ENCODE data around the gene DMXL1.

DNA sequence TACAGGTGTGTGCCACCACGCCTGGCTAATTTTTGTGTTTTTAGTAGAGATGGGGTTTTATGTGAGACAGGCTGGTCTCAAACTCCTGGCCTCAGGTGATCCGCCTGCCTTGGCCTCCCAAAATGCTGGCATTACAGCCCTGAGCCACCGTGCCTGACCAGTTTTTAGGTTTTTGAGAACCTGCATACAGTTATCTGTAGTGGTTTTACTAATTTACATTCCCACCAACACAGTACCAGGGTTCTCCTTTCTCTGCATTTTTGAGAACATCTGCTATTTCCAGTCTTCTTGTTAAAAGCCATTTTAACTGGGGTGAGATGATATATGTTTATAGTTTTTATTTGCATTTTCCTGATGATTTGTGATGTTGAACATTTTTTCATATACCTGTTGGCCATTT is 12.8 kb downstream of the DMXL1 start:
- TF ChIP-seq EP300 (IDR thresholded peaks at IDR 0.05; ENCODE audit: borderline replicate concordance) (no peak), EGR1 (IDR thresholded peaks at IDR 0.05) (no peak), YY1 (IDR thresholded peaks at IDR 0.05; ENCODE audit: low read depth) (no peak), ZBTB7A (IDR thresholded peaks at IDR 0.05; ENCODE audit: low read depth) (no peak), MAX (IDR thresholded peaks at IDR 0.05) (no peak), REST (IDR thresholded peaks at IDR 0.05; ENCODE audit: low read depth) (no peak), RAD21 (IDR thresholded peaks at IDR 0.05; ENCODE audit: low read depth) (no peak), NFIC (IDR thresholded peaks at IDR 0.05) (no peak), CREB1 (IDR thresholded peaks at IDR 0.05; ENCODE audit: low read depth) (no peak), TAF1 (IDR thresholded peaks at IDR 0.05; ENCODE audit: low read depth) (no peak)

Measured in Ishikawa (cell line).